Retinal pigment epithelial cell (primary cell): ENCODE measurements around the gene LRRC23.
A peak's percentile ranks its signal among the peaks of the same experiment; 100 is the strongest.

ENCODE experiments used
- DNase-seq: peaks from one replicate; pipeline ENCODE4 v3.0.0-alpha.2; 2010; ENCODE audit warnings: low read depth
- H3K4me3 ChIP-seq: 2 replicates; pipeline ENCODE4 v1.5.1; 2011; ENCODE audit warnings: mild to moderate bottlenecking, low read length, control low read depth, moderate library complexity
- CTCF ChIP-seq: conservative IDR thresholded peaks from 2 replicates; pipeline ENCODE4 v1.5.1; 2011; ENCODE audit warnings: low read depth, low read length, control low read depth, inconsistent platforms

Gene LRRC23

GRCh38 chr12:6921996-6922946 is 17.6 kb downstream of the LRRC23 start:
- TF ChIP-seq CTCF: no peak
- no peak for DNase-seq
- no peak overlapping the region for H3K4me3 ChIP-seq

GRCh38 chr12:6923003-6923732 is 18.5 kb downstream of the LRRC23 start:
- no peak overlapping the region for H3K4me3 ChIP-seq
- DNase-seq: no peak
- no peak for TF ChIP-seq CTCF

GRCh38 chr12:6923851-6924250 is 19.2 kb downstream of the LRRC23 start:
- no peak overlapping the region for H3K4me3 ChIP-seq
- DNase-seq: no peak
- no peak for TF ChIP-seq CTCF

GRCh38 chr12:6925239-6925539 is 20.6 kb downstream of the LRRC23 start:
- DNase-seq: no peak
- H3K4me3 ChIP-seq: no peak overlapping the region
- no peak for TF ChIP-seq CTCF

GRCh38 chr12:6925540-6926279 is 21.1 kb downstream of the LRRC23 start:
- DNase-seq: peak; percentile 76
- TF ChIP-seq CTCF: no peak
- peak overlapping the region; percentile 29 for H3K4me3 ChIP-seq

GRCh38 chr12:6927379-6928021 is 22.9 kb downstream of the LRRC23 start, which contains the start of gene ATN1:
TSS of gene ATN1 (plus strand) at chr12:6927959. CDS start at chr12:6934002, 6,043 bp downstream.
- no peak for DNase-seq
- peak within 1 kb of the TSS; percentile 90 for H3K4me3 ChIP-seq
- no peak for TF ChIP-seq CTCF
